Esophagus squamous epithelium (tissue), 5 donors: Measurements from ENCODE around the gene C17orf50. TPM values are rescaled to one million over a fixed set of nuclear protein-coding genes. Genes with fewer than 3 reads are reported as not detected.

Source experiments
- DNase-seq: peaks from one replicate; lab custom pipeline; 2025; lab: John Stamatoyannopoulos, UW
- H3K27ac ChIP-seq, 4 donors: fragments of 200-600 bp; sonication (generic); one replicate each; pipeline ENCODE4 v1.5.1; 2016 to 2019; ENCODE audit warnings: mild to moderate bottlenecking in 1 of 4
- H3K27me3 ChIP-seq, 4 donors: fragments of 200-600 bp; sonication (generic); 1 replicate in 3 of 4; 2 replicates in 1 of 4; pipeline versions ENCODE4 v1.5.1 to v1.6.0; 2017 to 2021; ENCODE audit warnings: antibody characterized with exemption in 1 of 4
- H3K36me3 ChIP-seq, 3 donors: fragments of 200-600 bp; sonication (generic); one replicate each; pipeline ENCODE4 v1.5.1; 2016 to 2019
- H3K4me1 ChIP-seq, 3 donors: fragments of 200-600 bp; sonication (generic); one replicate each; pipeline ENCODE4 v1.5.1; 2017 to 2019
- H3K4me3 ChIP-seq, 4 donors: fragments of 200-600 bp; sonication (generic); 1 replicate in 3 of 4; 2 replicates in 1 of 4; pipeline ENCODE4 v1.5.1; 2016 to 2019; ENCODE audit warnings: mild to moderate bottlenecking in 2 of 4, moderate library complexity in 1 of 4
- H3K9me3 ChIP-seq, 3 donors: fragments of 200-600 bp; sonication (generic); one replicate each; pipeline ENCODE4 v1.5.1; 2016 to 2019
- POLR2A ChIP-seq, 4 donors: fragments of 450-650 bp; IDR thresholded peaks; one replicate each; pipeline ENCODE4 v1.6.1; 2017; ENCODE audit warnings: antibody characterized with exemption in 4 of 4, mild to moderate bottlenecking in 4 of 4, moderate library complexity in 3 of 4
- WGBS, 2 donors: methylation state at CpG; one replicate each; pipeline ENCODE4 v1.1.5; 2018; 5-methylcytosine and 5-hydroxymethylcytosine counted together
- intact Hi-C: fragments of 100-400 bp; cut with DNase I; formaldehyde crosslinking; loops from one replicate; pipeline ENCODE4 v1.15.0; 2022
- total RNA-seq, 4 donors: library from RNA; depleted of rRNA; stranded (reverse); fragments of >200 nt; gene quantifications; one replicate each; pipeline ENCODE4 v1.1.0, GENCODE V29; 2016
- TF ChIP-seq, protein P1 (sequence below), 6 experiments: fragments of 450-650 bp in 4 of 6; fragments of 200-600 bp in 2 of 6; sonication (generic) in 2 of 6; IDR thresholded peaks; one replicate each; pipeline ENCODE4 v1.5.1; 2016 to 2019; ENCODE audit warnings: antibody characterized with exemption in 6 of 6, mild to moderate bottlenecking in 4 of 6, moderate library complexity in 4 of 6
- donor health status: DM: yes; HTN: yes; CAD: no.

C17orf50 gene
- total RNA-seq, 4 donors from 2014 or later, result not detected

DNA sequence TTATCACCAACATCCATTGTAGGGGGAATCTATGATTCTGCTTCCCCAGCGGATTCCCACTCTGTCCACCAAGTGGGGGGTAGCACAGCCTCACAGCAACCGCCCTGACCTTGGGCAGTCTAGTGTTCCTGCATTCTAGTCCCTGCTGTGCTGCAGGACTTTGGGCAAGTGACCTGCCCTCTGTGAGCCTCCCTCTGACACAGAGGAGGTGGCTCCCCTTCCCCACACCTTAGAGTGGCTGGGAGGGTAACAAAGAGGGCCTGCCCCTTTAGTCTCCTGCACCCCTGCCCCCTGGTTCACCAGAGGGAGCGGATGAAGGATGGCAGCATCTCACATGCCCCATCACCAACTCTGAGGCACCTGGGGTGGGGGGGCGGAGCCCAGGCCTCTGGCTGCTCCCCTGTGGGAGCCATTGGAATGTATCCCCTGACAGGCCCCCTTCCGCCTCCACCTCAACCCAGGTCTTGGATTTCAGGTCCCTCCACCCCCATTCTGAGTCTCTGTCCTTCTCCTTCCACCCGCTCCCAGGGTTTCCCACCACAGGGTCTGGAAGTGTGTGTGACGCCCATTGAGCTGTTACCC is 17.7 kb upstream of the C17orf50 start:
- no peak overlapping the region for H3K4me3 ChIP-seq
- peaks cover 13 to 19% (median 14%) of the 10 kb centered on the region in 3 donors for H3K4me1 ChIP-seq
- no peak overlapping the region for H3K27ac ChIP-seq
- peaks cover 0 to 96% (median 5%) of the 10 kb centered on the region in 4 donors for H3K27me3 ChIP-seq
- H3K9me3 ChIP-seq, result no peaks in the 10 kb centered on the region
- H3K36me3 ChIP-seq, result no peaks in the 10 kb centered on the region
- DNase-seq, result no peak
- intact Hi-C loops, result no loop called here
- WGBS, 2 donors, result 63 to 68% methylated on average over 4 to 5 of the region's 7 CpGs
- TF ChIP-seq POLR2A (IDR thresholded peaks at IDR 0.05), result no peak
- TF ChIP-seq, protein P1, sequence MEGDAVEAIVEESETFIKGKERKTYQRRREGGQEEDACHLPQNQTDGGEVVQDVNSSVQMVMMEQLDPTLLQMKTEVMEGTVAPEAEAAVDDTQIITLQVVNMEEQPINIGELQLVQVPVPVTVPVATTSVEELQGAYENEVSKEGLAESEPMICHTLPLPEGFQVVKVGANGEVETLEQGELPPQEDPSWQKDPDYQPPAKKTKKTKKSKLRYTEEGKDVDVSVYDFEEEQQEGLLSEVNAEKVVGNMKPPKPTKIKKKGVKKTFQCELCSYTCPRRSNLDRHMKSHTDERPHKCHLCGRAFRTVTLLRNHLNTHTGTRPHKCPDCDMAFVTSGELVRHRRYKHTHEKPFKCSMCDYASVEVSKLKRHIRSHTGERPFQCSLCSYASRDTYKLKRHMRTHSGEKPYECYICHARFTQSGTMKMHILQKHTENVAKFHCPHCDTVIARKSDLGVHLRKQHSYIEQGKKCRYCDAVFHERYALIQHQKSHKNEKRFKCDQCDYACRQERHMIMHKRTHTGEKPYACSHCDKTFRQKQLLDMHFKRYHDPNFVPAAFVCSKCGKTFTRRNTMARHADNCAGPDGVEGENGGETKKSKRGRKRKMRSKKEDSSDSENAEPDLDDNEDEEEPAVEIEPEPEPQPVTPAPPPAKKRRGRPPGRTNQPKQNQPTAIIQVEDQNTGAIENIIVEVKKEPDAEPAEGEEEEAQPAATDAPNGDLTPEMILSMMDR (IDR thresholded peaks at IDR 0.05), result no peak

DNA sequence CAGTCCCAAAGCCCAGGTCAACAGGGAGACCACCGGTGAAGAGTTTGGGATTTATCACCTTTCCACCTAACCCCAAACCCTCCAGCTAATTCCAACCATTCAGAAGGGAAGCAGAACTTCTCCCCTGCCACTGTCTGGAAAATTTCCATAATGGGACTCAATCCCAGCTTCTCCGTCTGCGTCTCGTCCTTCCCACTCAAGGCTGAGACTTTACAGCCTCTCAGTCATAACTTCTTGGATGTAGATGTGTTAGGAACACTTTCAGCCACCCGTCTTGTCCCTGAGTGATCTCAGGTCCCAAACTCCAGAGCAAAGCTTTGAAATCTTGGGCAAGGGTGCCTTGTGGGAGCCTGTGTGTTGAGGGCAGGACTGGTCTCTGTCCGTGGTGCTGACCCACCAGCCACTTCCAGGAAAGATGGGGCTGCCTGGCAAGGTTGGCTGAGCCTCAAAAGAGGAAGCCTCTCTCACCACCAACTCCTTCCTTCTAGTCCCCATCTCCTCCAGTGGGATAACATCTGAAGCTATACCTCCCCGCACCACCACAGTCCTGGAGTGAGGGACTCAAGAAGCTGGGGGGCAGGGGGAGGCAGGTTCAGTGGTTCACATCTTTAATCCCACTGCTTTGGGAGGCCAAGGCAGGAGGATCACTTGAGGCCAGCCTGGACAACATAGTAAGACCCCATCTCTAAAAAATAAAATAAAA is 16.9 kb upstream of the C17orf50 start:
- no peak for DNase-seq
- no peak overlapping the region for H3K27ac ChIP-seq
- WGBS, 2 donors, result 54 to 55% methylated on average over 6 to 7 of the region's 7 CpGs
- H3K9me3 ChIP-seq, result no peaks in the 10 kb centered on the region
- H3K4me1 ChIP-seq, result peaks cover 14 to 27% (median 17%) of the 10 kb centered on the region in 3 donors
- no peaks in the 10 kb centered on the region for H3K36me3 ChIP-seq
- intact Hi-C loops, result no loop called here
- TF ChIP-seq, protein P1 (IDR thresholded peaks at IDR 0.05), result no peak
- TF ChIP-seq POLR2A (IDR thresholded peaks at IDR 0.05), result no peak
- no peak overlapping the region for H3K4me3 ChIP-seq
- peaks cover 0 to 100% (median 5%) of the 10 kb centered on the region in 4 donors for H3K27me3 ChIP-seq

DNA sequence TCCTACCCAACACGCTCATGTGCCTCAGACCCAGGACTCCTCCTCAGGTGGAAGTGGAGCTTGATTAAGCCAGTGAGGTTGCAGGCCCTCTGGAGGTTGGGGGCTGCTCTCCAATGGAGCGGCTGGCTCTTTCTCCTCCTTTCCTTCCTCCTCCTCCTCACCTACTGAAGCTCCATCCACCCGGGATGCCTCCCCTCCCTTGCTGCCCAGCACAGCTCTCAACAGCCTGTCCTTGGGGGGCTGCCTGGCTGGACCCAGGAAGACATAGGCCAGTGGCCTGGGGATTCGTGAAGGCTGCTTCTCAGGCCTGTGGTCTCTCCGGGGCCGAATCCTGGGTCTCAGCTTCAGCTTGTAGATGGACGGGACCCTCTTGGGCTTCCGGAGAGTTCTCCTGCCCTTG is 15.9 kb upstream of the C17orf50 start:
- 57 to 65% methylated on average over 3 to 7 of the region's 8 CpGs for WGBS, 2 donors

DNA sequence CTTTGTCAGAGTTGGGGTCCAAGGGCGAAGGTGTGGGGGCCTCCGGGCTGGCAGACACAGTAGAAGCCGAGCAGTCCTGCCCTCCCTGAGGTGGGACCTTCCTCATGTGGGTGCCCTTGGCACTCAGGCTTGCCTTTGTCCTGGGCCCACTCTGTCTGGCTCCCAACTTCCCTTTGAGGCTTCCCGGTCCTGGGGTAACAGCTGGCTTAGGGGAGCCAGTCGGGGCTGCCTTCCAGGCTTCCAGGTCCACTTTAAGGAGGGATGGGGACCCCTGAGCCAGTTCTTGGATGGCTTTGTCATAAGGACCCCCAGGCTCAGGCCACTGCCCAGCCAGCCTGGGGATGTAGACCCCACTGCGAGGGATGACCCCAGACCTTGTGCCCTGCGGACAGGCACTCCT is 15.4 kb upstream of the C17orf50 start:
- no peaks in the 10 kb centered on the region for H3K9me3 ChIP-seq
- H3K27ac ChIP-seq, result no peak overlapping the region
- H3K27me3 ChIP-seq, result peaks cover 0 to 100% (median 7%) of the 10 kb centered on the region in 4 donors
- H3K4me1 ChIP-seq, result peaks cover 14 to 38% (median 24%) of the 10 kb centered on the region in 3 donors
- no peak for DNase-seq
- intact Hi-C loops, result loop anchor here (5.0 kb wide), 1 partner anchor 133 kb away; no protein-coding TSS in a partner anchor
- WGBS, 2 donors, result 82 to 100% methylated on average over 1 to 5 of the region's 7 CpGs
- no peak overlapping the region for H3K4me3 ChIP-seq
- H3K36me3 ChIP-seq, result no peaks in the 10 kb centered on the region
- no peak for TF ChIP-seq POLR2A (IDR thresholded peaks at IDR 0.05)

More for the DNA sequence above, 15.9 kb upstream of the C17orf50 start:
- TF ChIP-seq POLR2A (IDR thresholded peaks at IDR 0.05), result no peak
- TF ChIP-seq, protein P1 (IDR thresholded peaks at IDR 0.05), result no peak
- intact Hi-C loops, result loop anchor here (5.0 kb wide), 1 partner anchor 133 kb away; no protein-coding TSS in a partner anchor
- Histone ChIP-seq H3K36me3 (no peaks in the 10 kb centered on the region), H3K4me1 (peaks cover 14 to 33% (median 20%) of the 10 kb centered on the region in 3 donors), H3K9me3 (no peaks in the 10 kb centered on the region), H3K27ac (no peak overlapping the region), H3K27me3 (peaks cover 0 to 100% (median 7%) of the 10 kb centered on the region in 4 donors), H3K4me3 (no peak overlapping the region)
- no peak for DNase-seq

DNA sequence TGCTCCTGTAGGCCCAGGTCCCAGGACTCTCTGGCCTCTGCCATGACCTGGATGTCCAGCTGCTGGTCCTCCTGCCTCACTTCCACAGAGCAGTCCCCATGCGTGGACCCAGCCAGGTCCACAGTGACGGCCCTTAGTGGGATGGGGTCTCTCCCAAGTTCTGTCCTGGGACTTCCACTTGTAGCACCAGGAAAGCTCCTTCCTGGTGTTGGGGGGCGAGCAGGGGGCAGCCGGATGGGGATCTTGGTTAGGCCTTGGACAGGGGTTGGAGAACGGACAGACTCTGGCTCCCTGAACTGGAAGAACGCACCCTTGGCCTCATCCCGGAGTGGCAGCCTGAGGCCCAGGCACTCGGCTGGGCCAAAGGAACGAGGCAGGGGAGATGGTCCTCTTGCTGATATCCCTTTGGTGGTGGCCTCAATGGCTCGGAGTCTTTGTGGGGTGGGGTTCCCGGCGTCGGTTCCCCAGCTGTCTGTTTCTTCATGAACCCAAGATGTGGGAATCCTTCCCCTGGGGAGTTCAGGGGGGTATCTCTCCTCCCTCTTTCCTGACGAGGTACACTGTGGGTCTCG is 14.9 kb upstream of the C17orf50 start:
- WGBS, 2 donors, result 72% methylated on average over 5 of the region's 15 CpGs; no CpG with 5 or more reads in 1 of the 2 donors
- Histone ChIP-seq H3K27me3 (peaks cover 0 to 100% (median 7%) of the 10 kb centered on the region in 4 donors), H3K4me3 (no peak overlapping the region), H3K36me3 (no peaks in the 10 kb centered on the region), H3K27ac (no peak overlapping the region), H3K4me1 (peaks cover 14 to 42% (median 26%) of the 10 kb centered on the region in 3 donors), H3K9me3 (no peaks in the 10 kb centered on the region)
- intact Hi-C loops, result loop anchor here (5.0 kb wide), 1 partner anchor 134 kb away; no protein-coding TSS in a partner anchor
- TF ChIP-seq, protein P1 (IDR thresholded peaks at IDR 0.05), result no peak
- TF ChIP-seq POLR2A (IDR thresholded peaks at IDR 0.05), result no peak
- DNase-seq, result no peak
